ENCODE results near the gene DELE1. TPM values are rescaled to one million over a fixed set of nuclear protein-coding genes. Genes with fewer than 3 reads are reported as not detected.

The DELE1 gene
- total and polyA plus RNA-seq, 7 donors = 34.2 to 88.3 (median 52.6) TPM

- Histone ChIP-seq H3K4me3 (no peak overlapping the region), H3K36me3 (peaks cover 35 to 93% (median 47%) of the 10 kb centered on the region in 4 donors), H3K27ac (no peak overlapping the region), H3K9me3 (no peaks in the 10 kb centered on the region), H3K4me1 (peaks cover 0 to 33% (median 16%) of the 10 kb centered on the region in 4 donors), H3K27me3 (no peaks in the 10 kb centered on the region)
- TF ChIP-seq POLR2A (IDR thresholded peaks at IDR 0.05) (no peak), CTCF (IDR thresholded peaks at IDR 0.05) (no peak), POLR2AphosphoS5 (IDR thresholded peaks at IDR 0.05) (no peak), EP300 (IDR thresholded peaks at IDR 0.05) (no peak)
- DNase-seq = no peak
- intact Hi-C loops (cut with DNase I) = no loop called here
Observed at GRCh38 chr5:141978389-141978788, 54.7 kb downstream of the DELE1 start.

- Histone ChIP-seq H3K9me3 (no peaks in the 10 kb centered on the region), H3K27ac (no peak overlapping the region), H3K4me3 (no peak overlapping the region), H3K36me3 (peaks cover 43 to 100% (median 67%) of the 10 kb centered on the region in 4 donors), H3K4me1 (peaks cover 0 to 13% (median 6%) of the 10 kb centered on the region in 4 donors), H3K27me3 (no peaks in the 10 kb centered on the region)
- no peak for DNase-seq
- 47 to 48% methylated on average over 2 of the region's 2 CpGs for WGBS, 2 donors
- intact Hi-C loops (cut with DNase I) = no loop called here
- TF ChIP-seq POLR2AphosphoS5 (IDR thresholded peaks at IDR 0.05) (no peak), POLR2A (IDR thresholded peaks at IDR 0.05) (no peak), EP300 (IDR thresholded peaks at IDR 0.05) (no peak), CTCF (IDR thresholded peaks at IDR 0.05) (no peak)
Observed at GRCh38 chr5:141982626-141983025, 59.0 kb downstream of the DELE1 start.

GRCh38 chr5:141986072-141986471 lies 62.4 kb downstream of the DELE1 start:
- no peaks in the 10 kb centered on the region for H3K27me3 ChIP-seq
- peaks cover 24 to 96% (median 40%) of the 10 kb centered on the region in 4 donors for H3K36me3 ChIP-seq
- H3K9me3 ChIP-seq = no peaks in the 10 kb centered on the region
- no peak for DNase-seq
- no peak overlapping the region for H3K4me3 ChIP-seq
- TF ChIP-seq EP300 (IDR thresholded peaks at IDR 0.05) (no peak), CTCF (IDR thresholded peaks at IDR 0.05) (no peak), POLR2A (IDR thresholded peaks at IDR 0.05) (no peak), POLR2AphosphoS5 (IDR thresholded peaks at IDR 0.05) (no peak)
- no peaks in the 10 kb centered on the region for H3K4me1 ChIP-seq
- H3K27ac ChIP-seq = no peak overlapping the region
- intact Hi-C loops (cut with DNase I) = no loop called here

- intact Hi-C loops (cut with DNase I) = loop anchor here (10.0 kb wide), 1 partner anchor 555 kb away; no protein-coding TSS in a partner anchor
- no peak for DNase-seq
- TF ChIP-seq POLR2A (IDR thresholded peaks at IDR 0.05) = no peak
- no peak for TF ChIP-seq CTCF (IDR thresholded peaks at IDR 0.05)
- TF ChIP-seq EP300 (IDR thresholded peaks at IDR 0.05) = no peak
- no peak for TF ChIP-seq POLR2AphosphoS5 (IDR thresholded peaks at IDR 0.05)
- Histone ChIP-seq H3K36me3 (peaks cover 5 to 85% (median 34%) of the 10 kb centered on the region in 4 donors), H3K27me3 (no peaks in the 10 kb centered on the region), H3K4me3 (no peak overlapping the region), H3K9me3 (no peaks in the 10 kb centered on the region), H3K4me1 (peaks cover 0 to 5% (median 0%) of the 10 kb centered on the region in 4 donors), H3K27ac (no peak overlapping the region)
- WGBS, 2 donors = 0% methylated on average over 1 of the region's 1 CpG
Observed at GRCh38 chr5:141989720-141990119, 66.0 kb downstream of the DELE1 start.

Other genes starting within 250 kb of the DELE1 start
- 1 to 10 TPM; 3.3 to 7.8 (median 3.8) TPM for gene ARAP3, start 241.6 kb upstream of the DELE1 start, total RNA-seq
- 1 to 10 TPM; 1.2 to 7.0 (median 2.4) TPM for gene ARAP3, start 241.6 kb upstream of the DELE1 start, polyA plus RNA-seq
- 10 to 100 TPM in 3 of 4 donors, 1 to 10 TPM in 1; 8.6 to 19.4 (median 13.4) TPM for gene PCDH1, start 45.5 kb upstream of the DELE1 start, total RNA-seq
- gene PCDH1, start 45.5 kb upstream of the DELE1 start, polyA plus RNA-seq = 10 to 100 TPM in 2 of 3 donors, 1 to 10 TPM in 1; 9.0 to 47.2 (median 11.8) TPM
- gene PCDH12, start 34.3 kb downstream of the DELE1 start, total RNA-seq = 1 to 10 TPM in 3 of 4 donors, under 1 TPM in 1; 0.55 to 6.2 (median 2.9) TPM
- gene PCDH12, start 34.3 kb downstream of the DELE1 start, polyA plus RNA-seq = under 1 TPM; 0.23 to 0.69 (median 0.60) TPM
- 10 to 100 TPM; 30.7 to 70.1 (median 53.5) TPM for gene RNF14, start 45.2 kb downstream of the DELE1 start, total RNA-seq
- 10 to 100 TPM; 31.5 to 43.2 (median 42.6) TPM for gene RNF14, start 45.2 kb downstream of the DELE1 start, polyA plus RNA-seq
- 10 to 100 TPM; 23.0 to 58.1 (median 27.7) TPM for gene GNPDA1, start 89.2 kb downstream of the DELE1 start, total RNA-seq
- gene GNPDA1, start 89.2 kb downstream of the DELE1 start, polyA plus RNA-seq = 10 to 100 TPM; 18.6 to 26.6 (median 19.3) TPM
- 10 to 100 TPM; 47.8 to 88.5 (median 64.0) TPM for gene NDFIP1, start 184.9 kb downstream of the DELE1 start, total RNA-seq
- gene NDFIP1, start 184.9 kb downstream of the DELE1 start, polyA plus RNA-seq = 10 to 100 TPM; 20.3 to 34.3 (median 21.6) TPM

All from sigmoid colon (tissue), 7 donors.